GM18511 (cell line): ENCODE data around the gene LCN6.

ENCODE experiments used
- ATAC-seq: cut with Tn5 transposase; IDR thresholded peaks from one replicate; pipeline ENCODE4 v1.9.1; 2021; ENCODE audit warnings: mild to moderate bottlenecking, moderate library complexity; ENCODE audit not compliant: unreplicated experiment

The LCN6 gene

DNA sequence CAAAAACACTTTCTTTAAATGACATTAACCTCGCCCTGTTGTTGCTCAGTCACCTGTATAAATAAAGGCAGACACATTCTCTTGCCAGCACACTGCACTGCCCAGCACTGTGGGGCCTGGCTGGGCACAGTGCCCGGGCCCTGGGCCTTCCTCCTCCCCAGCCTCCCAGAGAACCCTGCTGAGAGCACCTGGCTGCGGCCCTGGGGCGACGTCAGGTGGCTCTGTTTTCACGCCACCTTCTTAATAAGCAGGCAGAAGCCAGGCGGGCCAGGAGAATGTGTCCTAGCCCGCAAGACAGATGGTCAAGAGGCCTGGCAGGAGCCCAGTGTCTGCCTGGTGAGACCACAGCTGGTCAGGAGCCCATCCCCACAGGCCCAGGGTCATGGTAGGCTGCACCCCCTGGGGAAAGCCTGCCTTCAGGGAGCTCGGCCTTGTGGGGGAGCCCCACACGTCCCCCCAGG is 52.9 kb downstream of the LCN6 start:
- no peak for ATAC-seq

DNA sequence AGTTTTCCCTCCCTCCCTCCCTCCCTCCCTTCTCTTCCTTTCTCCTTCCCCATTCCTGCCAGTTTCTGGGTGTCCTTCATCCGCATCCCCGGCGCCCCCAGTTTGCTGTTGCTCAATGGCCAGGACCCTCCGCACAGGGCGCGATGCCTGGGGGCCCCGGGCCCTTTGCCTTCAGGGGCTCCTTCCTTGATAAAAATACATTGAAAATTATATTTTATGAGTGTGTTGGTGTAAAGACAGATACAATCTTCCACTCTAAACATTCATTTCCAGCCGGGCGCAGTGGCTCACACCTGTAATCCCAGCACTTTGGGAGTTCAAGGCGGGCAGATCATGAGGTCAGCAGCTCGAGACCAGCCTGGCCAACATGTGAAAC is 53.5 kb downstream of the LCN6 start:
- no peak for ATAC-seq

DNA sequence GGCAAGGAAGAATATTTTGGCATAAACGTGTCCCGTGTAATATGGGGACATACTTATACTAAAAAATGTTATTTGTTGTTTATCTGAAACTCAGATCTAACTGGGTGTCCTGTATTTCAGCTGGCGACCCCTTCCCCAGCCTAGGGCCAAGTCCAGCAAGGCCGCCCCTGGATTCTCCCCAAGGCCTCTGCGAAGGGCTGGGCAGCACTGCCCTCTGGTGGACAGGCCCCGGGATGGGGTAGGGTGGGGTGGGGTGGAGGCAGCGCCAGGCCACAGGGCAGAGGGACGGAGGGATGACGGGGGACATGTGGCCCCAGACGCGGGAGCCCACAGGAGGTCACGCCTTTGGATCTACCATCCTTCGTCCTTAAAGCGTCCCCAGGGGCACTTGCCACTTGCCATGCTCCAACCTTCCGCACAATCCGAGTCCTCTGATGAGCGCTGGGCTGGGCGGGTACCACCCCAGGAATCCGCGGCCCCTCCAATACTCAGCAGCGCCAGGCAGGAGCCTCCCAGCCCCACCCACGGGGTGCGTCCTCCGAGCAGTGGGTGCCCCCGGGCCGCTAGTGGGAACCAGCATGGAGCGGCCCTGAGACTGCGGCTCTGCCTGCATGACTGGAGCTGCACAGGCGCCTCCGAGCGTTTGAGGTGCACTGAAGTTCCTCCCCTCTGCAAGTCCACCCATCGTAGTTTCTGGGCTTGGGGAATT is 54.0 kb downstream of the LCN6 start:
- no peak for ATAC-seq
